BJ (cell line): ENCODE measurements around the gene DNAJA1. TPM values are rescaled to one million over a fixed set of nuclear protein-coding genes. Genes with fewer than 3 reads are reported as not detected.
A peak's percentile ranks its signal among the peaks of the same experiment; 100 is the strongest.

Experiments
- CTCF ChIA-PET: fragments of 350-600 bp; formaldehyde crosslinking; extraction: SDS; loops from one replicate; lab custom pipeline; 2021; ENCODE audit warnings: antibody characterized with exemption, inconsistent platforms; lab: Yijun Ruan, JAX
- POLR2A ChIA-PET: fragments of 300-600 bp; sonication (Branson Sonifier 250); formaldehyde crosslinking; extraction: SDS; loops from one replicate; lab custom pipeline; 2021; ENCODE audit warnings: antibody characterized with exemption; lab: Charles Lee
- DNase-seq: peaks from one replicate; pipeline ENCODE4 v3.0.0-alpha.2; 2011; ENCODE audit warnings: low read depth
- H3K27me3 ChIP-seq: 2 replicates; pipeline ENCODE4 v1.6.0; 2011; ENCODE audit warnings: low read length; ENCODE audit not compliant: control insufficient read depth, insufficient read depth
- H3K36me3 ChIP-seq: 2 replicates; pipeline ENCODE4 v1.5.1; 2011; ENCODE audit warnings: low read length; ENCODE audit not compliant: control insufficient read depth, insufficient read depth
- H3K4me3 ChIP-seq: 2 replicates; pipeline ENCODE4 v1.5.1; 2011; ENCODE audit warnings: low read depth, mild to moderate bottlenecking, control low read depth, low read length
- CTCF ChIP-seq: IDR thresholded peaks from 2 replicates; pipeline ENCODE4 v1.5.1; 2011; ENCODE audit warnings: low read depth, mild to moderate bottlenecking, control low read depth, inconsistent platforms, low read length, moderate library complexity; ENCODE audit not compliant: insufficient read depth
- polyA minus RNA-seq: library from RNA; depleted of rRNA, polyadenylated mRNA; stranded (reverse); fragments of >200 nt; gene quantifications from 2 replicates; pipeline ENCODE4 v1.2.3, GENCODE V29; 2011; rRNA and poly(A)+ RNA removed
- polyA plus RNA-seq: library from polyadenylated mRNA; depleted of rRNA; stranded (reverse); fragments of >200 nt; gene quantifications from 2 replicates; pipeline ENCODE4 v1.2.3, GENCODE V29; 2011; rRNA removed

Gene DNAJA1
- polyA plus RNA-seq (49.7 and 108 TPM in 2 replicates), polyA minus RNA-seq (51.9 and 60.4 TPM in 2 replicates)

GRCh38 chr9:33024966-33025571 is at the start of gene DNAJA1:
DNAJA1 (plus strand) TSS chr9:33025273; CDS start chr9:33026485, 1,212 bp downstream.
- peaks cover 2% of the 10 kb centered on the region for H3K36me3 ChIP-seq

DNA sequence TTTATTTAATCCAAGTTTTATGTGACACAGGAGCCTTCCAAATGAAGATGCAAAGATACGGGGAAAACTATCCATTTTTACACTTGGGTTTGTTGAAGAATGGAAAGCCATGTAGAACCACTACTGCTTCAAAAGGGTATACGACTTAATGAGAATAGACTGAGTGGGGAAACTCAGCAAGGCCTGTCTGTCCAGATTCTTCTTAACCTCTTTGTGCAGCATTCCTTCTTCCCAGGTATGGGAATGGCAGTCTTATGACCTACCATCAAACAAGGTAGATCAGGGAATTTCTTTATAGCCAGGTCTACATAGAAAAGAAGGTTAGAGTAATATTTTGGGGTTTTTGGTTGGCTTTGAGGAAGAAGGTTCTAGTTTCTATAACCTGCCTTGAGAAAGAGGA is 47.0 kb upstream of the DNAJA1 start:
- CTCF ChIA-PET = interaction anchor here (1.5 to 2.9 kb wide), 2 partner anchors 396 to 398 kb away, joined by 4 to 6 read pairs; no protein-coding TSS in a partner anchor

More at GRCh38 chr9:33024966-33025571, at the start of gene DNAJA1:
- DNase-seq = peak; percentile 52
- no peak for TF ChIP-seq CTCF
- Histone ChIP-seq H3K27me3 (no peaks in the 10 kb centered on the region), H3K4me3 (peak within 1 kb of the TSS; percentile 100)
- POLR2A ChIA-PET = interaction anchor here (0.7 to 1.2 kb wide), 5 partner anchors 12 to 295 kb away, joined by 3 to 5 read pairs (median 3); partner anchors contain the start of genes APTX, B4GALT1 and NFX1
- CTCF ChIA-PET = interaction anchor here (1.5 to 3.0 kb wide), 2 partner anchors 14 to 445 kb away, joined by 3 to 8 read pairs; no protein-coding TSS in a partner anchor

GRCh38 chr9:32986971-32987370 is 38.1 kb upstream of the DNAJA1 start:
- ChIA-PET POLR2A (no interaction called here), CTCF (interaction anchor here (1.0 to 2.3 kb wide), 2 partner anchors 406 to 608 kb away, joined by 5 to 6 read pairs; no protein-coding TSS in a partner anchor)
- H3K4me3 ChIP-seq = no peak overlapping the region
- DNase-seq = no peak
- H3K36me3 ChIP-seq = peaks cover 14% of the 10 kb centered on the region
- TF ChIP-seq CTCF = no peak
- H3K27me3 ChIP-seq = no peaks in the 10 kb centered on the region

More for the DNA sequence above, 47.0 kb upstream of the DNAJA1 start:
- Histone ChIP-seq H3K4me3 (no peak overlapping the region), H3K27me3 (no peaks in the 10 kb centered on the region), H3K36me3 (peaks cover 2% of the 10 kb centered on the region; the same call in 1 of the 2 replicates)
- POLR2A ChIA-PET = no interaction called here
- DNase-seq = no peak
- TF ChIP-seq CTCF = no peak

DNA sequence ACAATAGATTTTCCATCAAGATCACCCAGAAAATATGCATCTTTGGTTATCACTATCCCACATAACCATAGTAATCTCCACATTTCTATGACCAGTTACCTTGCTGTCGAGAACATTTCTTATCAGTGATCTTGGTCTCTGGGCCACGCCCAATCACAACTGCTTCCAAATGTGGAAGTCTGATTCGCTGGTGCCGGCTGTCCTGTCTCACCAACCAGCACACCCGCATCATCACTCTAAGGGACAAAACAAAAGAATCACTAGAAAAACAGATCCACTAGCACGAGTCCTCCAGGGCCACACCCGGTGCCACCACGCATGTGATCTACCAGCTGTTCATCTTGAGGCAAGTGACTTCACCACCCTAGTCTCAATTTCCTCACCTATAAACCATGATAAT is 35.4 kb upstream of the DNAJA1 start:
- ChIA-PET CTCF (interaction anchor here (0.8 kb wide), 1 partner anchor 35 kb away, joined by 3 read pairs; no protein-coding TSS in a partner anchor), POLR2A (no interaction called here)
- Histone ChIP-seq H3K36me3 (peaks cover 11% of the 10 kb centered on the region), H3K27me3 (no peaks in the 10 kb centered on the region), H3K4me3 (no peak overlapping the region)
- TF ChIP-seq CTCF = no peak
- DNase-seq = no peak

DNA sequence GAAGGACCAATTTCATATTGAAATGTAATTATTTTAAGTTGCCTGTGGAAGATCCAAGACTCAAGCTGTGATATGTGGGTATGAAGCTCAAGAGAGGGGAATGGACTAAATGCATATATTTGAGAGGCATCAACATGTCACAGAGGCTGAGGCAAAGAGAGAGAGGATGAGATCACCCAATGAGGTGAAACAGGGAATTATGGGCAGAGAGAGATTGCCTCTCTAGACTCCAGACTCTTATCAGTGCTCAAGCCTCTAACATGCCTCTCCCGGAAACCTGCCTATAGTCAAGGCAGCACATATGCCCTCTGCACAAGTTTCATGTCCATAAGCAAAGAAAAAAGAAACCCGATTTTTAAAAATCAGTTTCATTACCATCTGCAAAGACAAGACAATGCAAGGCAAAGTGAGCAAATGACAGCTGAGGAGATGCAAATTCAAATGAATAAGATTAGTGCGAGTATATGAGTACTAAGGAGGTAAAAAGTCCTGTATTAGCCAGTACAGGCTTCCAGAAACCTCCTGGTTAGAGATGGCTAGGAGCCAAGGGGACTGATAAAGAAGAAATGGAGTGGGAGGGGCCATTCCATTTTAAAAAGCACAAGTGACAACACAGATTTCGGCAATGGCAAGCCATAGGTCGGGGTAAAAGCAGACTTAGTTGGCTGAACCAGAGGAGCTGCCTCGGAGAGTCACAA is 33.0 kb upstream of the DNAJA1 start:
- Histone ChIP-seq H3K4me3 (no peak overlapping the region), H3K36me3 (peaks cover 7% of the 10 kb centered on the region), H3K27me3 (no peaks in the 10 kb centered on the region)
- DNase-seq = no peak
- POLR2A ChIA-PET = no interaction called here
- CTCF ChIA-PET = interaction anchor here (0.8 kb wide), 1 partner anchor 442 kb away, joined by 3 read pairs; no protein-coding TSS in a partner anchor
- no peak for TF ChIP-seq CTCF
